ENCODE results near the gene DYNC2H1.

DNA sequence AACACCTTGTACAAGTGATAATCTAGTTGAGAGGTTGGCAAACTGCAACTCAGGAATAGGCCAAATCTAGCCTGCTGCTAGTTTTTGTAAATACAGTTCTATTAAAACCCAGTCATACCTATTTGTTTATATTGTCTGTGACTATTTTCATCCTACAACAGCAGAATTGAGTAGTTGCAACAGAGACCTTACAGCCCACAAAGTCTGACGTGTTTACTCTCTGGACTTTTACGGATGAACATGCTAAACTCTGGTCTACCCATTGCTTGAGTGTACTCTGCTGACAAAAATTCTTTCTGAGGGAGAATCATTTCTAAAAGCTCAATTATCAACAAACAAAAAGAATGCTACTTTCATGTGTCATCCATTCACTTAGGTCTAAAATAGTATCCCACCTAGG, 287.0 kb downstream of the DYNC2H1 start:
- TF ChIP-seq, protein P1, sequence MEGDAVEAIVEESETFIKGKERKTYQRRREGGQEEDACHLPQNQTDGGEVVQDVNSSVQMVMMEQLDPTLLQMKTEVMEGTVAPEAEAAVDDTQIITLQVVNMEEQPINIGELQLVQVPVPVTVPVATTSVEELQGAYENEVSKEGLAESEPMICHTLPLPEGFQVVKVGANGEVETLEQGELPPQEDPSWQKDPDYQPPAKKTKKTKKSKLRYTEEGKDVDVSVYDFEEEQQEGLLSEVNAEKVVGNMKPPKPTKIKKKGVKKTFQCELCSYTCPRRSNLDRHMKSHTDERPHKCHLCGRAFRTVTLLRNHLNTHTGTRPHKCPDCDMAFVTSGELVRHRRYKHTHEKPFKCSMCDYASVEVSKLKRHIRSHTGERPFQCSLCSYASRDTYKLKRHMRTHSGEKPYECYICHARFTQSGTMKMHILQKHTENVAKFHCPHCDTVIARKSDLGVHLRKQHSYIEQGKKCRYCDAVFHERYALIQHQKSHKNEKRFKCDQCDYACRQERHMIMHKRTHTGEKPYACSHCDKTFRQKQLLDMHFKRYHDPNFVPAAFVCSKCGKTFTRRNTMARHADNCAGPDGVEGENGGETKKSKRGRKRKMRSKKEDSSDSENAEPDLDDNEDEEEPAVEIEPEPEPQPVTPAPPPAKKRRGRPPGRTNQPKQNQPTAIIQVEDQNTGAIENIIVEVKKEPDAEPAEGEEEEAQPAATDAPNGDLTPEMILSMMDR (IDR thresholded peaks at IDR 0.05; ENCODE audit: low read depth, low read length, missing input control) = no peak
- TF ChIP-seq, protein P2, sequence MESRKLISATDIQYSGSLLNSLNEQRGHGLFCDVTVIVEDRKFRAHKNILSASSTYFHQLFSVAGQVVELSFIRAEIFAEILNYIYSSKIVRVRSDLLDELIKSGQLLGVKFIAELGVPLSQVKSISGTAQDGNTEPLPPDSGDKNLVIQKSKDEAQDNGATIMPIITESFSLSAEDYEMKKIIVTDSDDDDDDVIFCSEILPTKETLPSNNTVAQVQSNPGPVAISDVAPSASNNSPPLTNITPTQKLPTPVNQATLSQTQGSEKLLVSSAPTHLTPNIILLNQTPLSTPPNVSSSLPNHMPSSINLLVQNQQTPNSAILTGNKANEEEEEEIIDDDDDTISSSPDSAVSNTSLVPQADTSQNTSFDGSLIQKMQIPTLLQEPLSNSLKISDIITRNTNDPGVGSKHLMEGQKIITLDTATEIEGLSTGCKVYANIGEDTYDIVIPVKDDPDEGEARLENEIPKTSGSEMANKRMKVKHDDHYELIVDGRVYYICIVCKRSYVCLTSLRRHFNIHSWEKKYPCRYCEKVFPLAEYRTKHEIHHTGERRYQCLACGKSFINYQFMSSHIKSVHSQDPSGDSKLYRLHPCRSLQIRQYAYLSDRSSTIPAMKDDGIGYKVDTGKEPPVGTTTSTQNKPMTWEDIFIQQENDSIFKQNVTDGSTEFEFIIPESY (IDR thresholded peaks at IDR 0.05) = no peak
- no peak for TF ChIP-seq TAF1 (conservative IDR thresholded peaks at IDR 0.05)
- TF ChIP-seq, protein P3, sequence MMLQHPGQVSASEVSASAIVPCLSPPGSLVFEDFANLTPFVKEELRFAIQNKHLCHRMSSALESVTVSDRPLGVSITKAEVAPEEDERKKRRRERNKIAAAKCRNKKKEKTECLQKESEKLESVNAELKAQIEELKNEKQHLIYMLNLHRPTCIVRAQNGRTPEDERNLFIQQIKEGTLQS (IDR thresholded peaks at IDR 0.05) = no peak

Data from liver (tissue), 3 donors.